Measurements from ENCODE around the gene COG3. TPM values are rescaled to one million over a fixed set of nuclear protein-coding genes. Genes with fewer than 3 reads are reported as not detected.
A peak's percentile ranks its signal among the peaks of the same experiment; 100 is the strongest.

The COG3 gene
- polyA plus RNA-seq, 3 donors = 12.3 to 25.3 (median 12.9) TPM

GRCh38 chr13:45575146-45575829, 110.5 kb downstream of the COG3 start:
- H3K4me3 Mint-ChIP-seq = no peak overlapping the region
- peaks cover 2 to 10% (median 10%) of the 10 kb centered on the region in 3 donors for H3K27me3 Mint-ChIP-seq (ENCODE audit: low read depth in 3 of 3)
- TF ChIP-seq CTCF (IDR thresholded peaks at IDR 0.05) = no peak
- Histone ChIP-seq H3K4me1 (ENCODE audit: control insufficient read depth in 1 of 2, insufficient read depth in 2 of 2, low read length in 2 of 2) (no peaks in the 10 kb centered on the region), H3K79me2 (ENCODE audit: insufficient read depth, low read length) (no peaks in the 10 kb centered on the region), H3K9me3 (replicated peaks in 1 of 2; ENCODE audit: control insufficient read depth in 1 of 2, insufficient read depth in 1 of 2, low read length in 2 of 2) (no peaks in the 10 kb centered on the region), H3K27me3 (ENCODE audit: control insufficient read depth in 2 of 2, insufficient read depth in 2 of 2, low read length in 2 of 2) (no peaks in the 10 kb centered on the region), H3K36me3 (replicated peaks in 1 of 2; ENCODE audit: control insufficient read depth in 1 of 2, insufficient read depth in 2 of 2, low read length in 2 of 2) (no peaks in the 10 kb centered on the region), H4K20me1 (ENCODE audit: insufficient read depth, low read length) (no peaks in the 10 kb centered on the region), H3K4me3 (replicated peaks in 1 of 3; ENCODE audit: low read depth in 2 of 3, low read length in 3 of 3) (no peak overlapping the region), H3K4me2 (replicated peaks; ENCODE audit: extremely low read depth, low read length, poor library complexity, severe bottlenecking) (no peak overlapping the region), H3K27ac (ENCODE audit: low read depth in 1 of 2, low read length in 2 of 2) (no peak overlapping the region), H2AFZ (ENCODE audit: insufficient read depth, low read depth, low read length, poor library complexity, severe bottlenecking) (no peak overlapping the region), H3K9ac (ENCODE audit: insufficient read depth, low read length, poor library complexity, severe bottlenecking) (no peak overlapping the region)
- intact Hi-C loops (cut with micrococcal nuclease) = no loop called here
- H3K27ac Mint-ChIP-seq = peak overlapping the region in 1 of 7 donors; percentile 23
- 98% methylated on average over 12 of the region's 16 CpGs for WGBS (ENCODE audit: insufficient coverage)
- no peaks in the 10 kb centered on the region for H3K4me1 Mint-ChIP-seq
- DNase-seq = no peak
- peaks cover 0 to 4% (median 0%) of the 10 kb centered on the region in 7 donors for H3K9me3 Mint-ChIP-seq
- no peaks in the 10 kb centered on the region for H3K36me3 Mint-ChIP-seq

DNA sequence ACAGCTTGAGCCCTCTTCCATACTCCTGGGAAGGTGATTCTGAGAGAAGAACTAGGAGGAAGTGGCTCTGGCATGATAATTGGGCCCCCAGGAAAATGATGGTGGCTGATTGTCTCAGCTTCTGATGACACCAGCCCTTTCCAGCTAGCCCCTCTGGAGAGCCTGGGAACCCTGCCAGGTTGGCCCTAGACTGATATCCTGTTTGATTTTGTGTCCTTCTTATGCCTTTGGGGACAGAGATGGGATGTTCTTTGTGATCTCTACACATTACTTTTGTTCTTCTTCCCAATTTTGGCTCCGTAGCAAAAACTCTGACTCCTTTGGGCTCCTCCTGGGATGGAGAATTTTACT, 111.1 kb downstream of the COG3 start:
- intact Hi-C loops (cut with micrococcal nuclease) = no loop called here
- Mint-ChIP-seq H3K27ac (no peak overlapping the region), H3K4me3 (no peak overlapping the region), H3K4me1 (no peaks in the 10 kb centered on the region), H3K36me3 (no peaks in the 10 kb centered on the region), H3K27me3 (ENCODE audit: low read depth in 3 of 3) (peaks cover 2 to 10% (median 7%) of the 10 kb centered on the region in 3 donors), H3K9me3 (peaks cover 0 to 3% (median 0%) of the 10 kb centered on the region in 7 donors)
- H2AFZ ChIP-seq (ENCODE audit: insufficient read depth, low read depth, low read length, poor library complexity, severe bottlenecking) = no peak overlapping the region
- no peak overlapping the region for H3K9ac ChIP-seq (ENCODE audit: insufficient read depth, low read length, poor library complexity, severe bottlenecking)
- H3K27me3 ChIP-seq (ENCODE audit: control insufficient read depth in 2 of 2, insufficient read depth in 2 of 2, low read length in 2 of 2) = no peaks in the 10 kb centered on the region
- DNase-seq = no peak
- no peak overlapping the region for H3K4me3 ChIP-seq (replicated peaks in 1 of 3; ENCODE audit: low read depth in 2 of 3, low read length in 3 of 3)
- H4K20me1 ChIP-seq (ENCODE audit: insufficient read depth, low read length) = no peaks in the 10 kb centered on the region
- no peaks in the 10 kb centered on the region for H3K36me3 ChIP-seq (replicated peaks in 1 of 2; ENCODE audit: control insufficient read depth in 1 of 2, insufficient read depth in 2 of 2, low read length in 2 of 2)
- H3K27ac ChIP-seq (ENCODE audit: low read depth in 1 of 2, low read length in 2 of 2) = no peak overlapping the region
- TF ChIP-seq CTCF (IDR thresholded peaks at IDR 0.05) = no peak
- no peak overlapping the region for H3K4me2 ChIP-seq (replicated peaks; ENCODE audit: extremely low read depth, low read length, poor library complexity, severe bottlenecking)
- 100% methylated on average over 1 of the region's 1 CpG for WGBS (ENCODE audit: insufficient coverage)
- no peaks in the 10 kb centered on the region for H3K9me3 ChIP-seq (replicated peaks in 1 of 2; ENCODE audit: control insufficient read depth in 1 of 2, insufficient read depth in 1 of 2, low read length in 2 of 2)
- no peaks in the 10 kb centered on the region for H3K79me2 ChIP-seq (ENCODE audit: insufficient read depth, low read length)
- H3K4me1 ChIP-seq (ENCODE audit: control insufficient read depth in 1 of 2, insufficient read depth in 2 of 2, low read length in 2 of 2) = no peaks in the 10 kb centered on the region

All from CD14-positive monocyte (primary cell).